GM18858 (cell line): Measurements from ENCODE around the gene THUMPD1.
"Not testable (repeated sequence)": the region's sequence is repeated elsewhere in the genome, so short reads cannot be mapped to it uniquely, and the experiment has no call there.

Experiments used
- ATAC-seq: cut with Tn5 transposase; IDR thresholded peaks from one replicate; pipeline ENCODE4 v1.9.1; 2021; ENCODE audit not compliant: unreplicated experiment

The THUMPD1 gene, protein sequence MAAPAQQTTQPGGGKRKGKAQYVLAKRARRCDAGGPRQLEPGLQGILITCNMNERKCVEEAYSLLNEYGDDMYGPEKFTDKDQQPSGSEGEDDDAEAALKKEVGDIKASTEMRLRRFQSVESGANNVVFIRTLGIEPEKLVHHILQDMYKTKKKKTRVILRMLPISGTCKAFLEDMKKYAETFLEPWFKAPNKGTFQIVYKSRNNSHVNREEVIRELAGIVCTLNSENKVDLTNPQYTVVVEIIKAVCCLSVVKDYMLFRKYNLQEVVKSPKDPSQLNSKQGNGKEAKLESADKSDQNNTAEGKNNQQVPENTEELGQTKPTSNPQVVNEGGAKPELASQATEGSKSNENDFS

GRCh38 chr16:20741554-20742285, at the start of gene THUMPD1:
THUMPD1 (minus strand) TSS chr16:20741818; CDS start chr16:20741739, 79 bp downstream.
- ATAC-seq: peak; percentile 66

GRCh38 chr16:20789130-20789529, 47.5 kb upstream of the THUMPD1 start:
- no peak for ATAC-seq

- ATAC-seq: no peak
Measured at GRCh38 chr16:20784204-20784603, 42.6 kb upstream of the THUMPD1 start.

GRCh38 chr16:20782470-20782869, 40.9 kb upstream of the THUMPD1 start:
- no peak for ATAC-seq

- ATAC-seq: no peak
Measured at GRCh38 chr16:20781697-20782096, 40.1 kb upstream of the THUMPD1 start.

DNA sequence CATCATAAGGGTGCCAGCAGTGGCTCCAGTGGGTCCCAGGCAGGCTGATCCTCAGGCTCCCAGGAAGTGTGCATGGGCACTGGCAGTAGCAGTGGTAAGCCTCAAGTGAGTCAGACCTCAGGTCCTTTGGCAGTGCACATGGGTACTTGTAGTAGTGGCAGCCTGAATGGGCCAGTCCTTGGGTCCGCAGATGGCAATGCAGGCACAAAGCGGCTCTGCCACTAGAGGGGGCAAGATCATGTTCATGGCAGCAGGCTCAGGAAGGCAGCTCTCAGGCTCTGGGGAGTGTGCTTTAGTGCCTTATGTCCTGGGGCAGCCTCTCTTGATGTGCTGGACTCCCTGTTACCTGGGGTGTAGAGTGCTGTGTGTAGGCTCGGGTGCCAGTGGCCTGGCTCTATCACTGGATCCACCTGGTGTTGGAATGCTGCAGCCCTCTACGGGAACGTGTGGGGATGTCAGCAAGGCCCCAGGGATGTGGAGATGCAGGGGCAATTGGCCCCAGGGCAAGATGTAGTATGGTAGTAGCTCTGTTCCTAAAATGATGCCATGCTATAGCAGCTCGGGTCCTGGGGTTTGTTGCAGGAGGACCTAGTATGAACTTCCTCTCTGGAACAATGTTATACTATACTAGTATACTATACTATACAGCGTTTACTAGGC, 33.2 kb upstream of the THUMPD1 start:
- no peak for ATAC-seq

- ATAC-seq: no peak
Measured at GRCh38 chr16:20773679-20774078, 32.1 kb upstream of the THUMPD1 start.

GRCh38 chr16:20768818-20769217, 27.2 kb upstream of the THUMPD1 start:
- ATAC-seq: no peak

DNA sequence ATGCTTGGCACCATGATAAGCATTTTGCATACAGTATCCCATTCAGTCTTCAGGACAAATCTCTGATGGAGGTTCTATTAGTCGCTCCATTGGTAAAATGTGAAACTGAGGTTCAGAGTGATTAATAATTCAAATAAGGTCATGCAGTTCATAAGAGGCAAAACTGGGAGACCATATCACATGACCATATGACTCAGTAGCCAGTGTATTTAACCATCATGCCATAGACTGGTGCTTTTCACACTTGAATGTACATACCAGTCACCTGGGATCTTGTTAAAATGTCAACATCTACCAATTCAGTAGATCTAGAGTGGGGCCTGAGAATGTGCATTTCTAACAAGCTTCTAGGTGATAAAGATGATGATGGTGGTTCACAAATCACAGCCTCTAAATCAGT, 26.5 kb upstream of the THUMPD1 start:
- ATAC-seq: no peak

DNA sequence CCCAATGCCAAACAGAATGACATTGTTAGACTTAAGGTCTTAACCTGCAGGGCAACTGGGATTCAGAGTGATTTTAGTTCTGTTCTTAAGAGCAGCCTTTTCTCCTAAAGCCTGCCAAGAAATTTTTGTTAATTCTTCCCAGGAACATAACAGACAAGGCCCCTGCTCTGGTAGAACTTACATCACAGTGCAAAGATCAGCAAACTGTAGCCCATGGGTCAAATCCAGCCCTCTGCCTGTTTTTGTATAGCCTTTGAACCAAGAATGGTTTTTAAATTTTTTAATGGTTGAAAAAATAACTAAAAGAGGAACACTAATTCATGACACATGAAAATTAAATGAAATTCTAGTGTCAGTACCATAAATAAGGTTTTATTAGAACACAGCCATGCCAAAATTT, 26.0 kb upstream of the THUMPD1 start:
- no peak for ATAC-seq

GRCh38 chr16:20766294-20766693, 24.7 kb upstream of the THUMPD1 start:
- no peak for ATAC-seq

DNA sequence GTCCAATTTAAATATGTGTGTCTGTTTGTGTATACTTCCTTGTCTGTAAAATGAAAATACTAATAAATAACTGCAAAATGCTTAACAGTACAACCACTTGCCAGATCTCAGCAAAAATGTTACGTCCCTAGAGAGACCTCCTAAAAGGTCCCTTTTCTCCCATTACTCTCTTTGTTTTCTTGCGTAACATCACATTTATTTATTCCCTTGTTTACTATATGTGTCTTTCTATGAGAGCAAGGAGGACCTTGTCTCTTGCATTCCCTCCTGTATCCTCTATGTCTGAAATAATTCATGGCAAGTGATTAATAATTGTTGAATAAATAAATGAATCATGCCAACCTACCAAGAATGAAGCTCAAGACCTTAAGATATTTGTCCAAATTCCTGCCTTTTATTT, 24.1 kb upstream of the THUMPD1 start:
- no peak for ATAC-seq

DNA sequence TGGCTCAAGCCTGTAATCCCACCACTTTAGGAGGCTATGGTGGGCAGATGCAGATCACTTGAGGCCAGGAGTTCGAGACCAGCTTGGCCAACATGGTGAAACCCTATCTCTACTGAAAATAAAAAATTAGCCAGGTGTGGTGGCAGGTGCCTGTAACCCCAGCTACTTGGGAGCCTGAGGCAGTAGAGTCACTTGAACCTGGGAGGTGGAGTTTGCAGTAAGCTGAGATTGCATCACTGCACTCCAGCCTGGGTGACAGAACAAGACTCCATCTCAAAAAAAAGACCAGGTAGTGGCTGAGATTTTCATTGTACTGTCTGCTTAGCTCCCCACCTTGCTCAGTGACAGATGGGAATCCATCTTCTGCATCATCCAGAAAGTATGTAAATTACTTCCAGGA, 22.8 kb upstream of the THUMPD1 start:
- not testable (repeated sequence) for ATAC-seq

DNA sequence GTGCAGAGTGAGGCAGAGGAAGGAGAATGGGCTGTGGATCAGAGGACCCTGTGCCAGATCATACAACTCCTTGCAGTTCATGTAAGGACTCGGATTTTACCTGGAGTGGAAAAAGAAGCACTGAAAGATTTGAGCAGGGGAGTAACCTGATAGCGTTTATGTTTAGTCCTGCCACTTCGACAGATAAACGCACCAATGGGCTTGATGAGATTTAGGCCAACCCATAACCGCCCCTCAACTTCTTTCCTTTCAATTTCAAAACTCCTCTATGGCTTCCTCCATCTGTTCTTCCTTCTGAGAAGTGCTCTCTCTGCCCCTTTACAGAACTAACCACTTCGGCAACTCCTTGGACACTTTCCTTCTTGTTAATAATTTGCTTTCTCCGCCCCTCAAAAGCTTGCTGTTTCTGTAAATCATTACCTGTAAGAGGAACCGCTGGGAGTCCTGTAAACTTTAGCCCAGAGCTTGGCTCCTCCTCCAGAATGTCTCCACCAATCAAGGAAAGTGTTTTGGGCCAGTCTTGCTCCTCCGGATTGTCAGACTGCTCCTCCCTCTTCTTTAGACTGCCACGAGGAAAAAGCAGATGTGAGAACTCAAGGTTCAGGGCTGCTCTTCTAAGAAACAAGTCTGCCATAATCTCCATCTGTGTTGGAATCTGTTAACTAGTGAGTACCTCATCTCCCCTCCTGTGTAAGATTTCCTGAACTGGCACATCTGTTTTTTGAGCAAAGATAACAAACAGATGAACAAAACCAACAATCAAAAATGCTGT, 22.0 kb upstream of the THUMPD1 start, which contains the start of gene ACSM3:
Gene ACSM3, plus strand, starts transcription at position 554 of the 772 bp plus-strand sequence. CDS start 6,021 bp downstream, outside the sequence.
- ATAC-seq: peak; percentile 90

DNA sequence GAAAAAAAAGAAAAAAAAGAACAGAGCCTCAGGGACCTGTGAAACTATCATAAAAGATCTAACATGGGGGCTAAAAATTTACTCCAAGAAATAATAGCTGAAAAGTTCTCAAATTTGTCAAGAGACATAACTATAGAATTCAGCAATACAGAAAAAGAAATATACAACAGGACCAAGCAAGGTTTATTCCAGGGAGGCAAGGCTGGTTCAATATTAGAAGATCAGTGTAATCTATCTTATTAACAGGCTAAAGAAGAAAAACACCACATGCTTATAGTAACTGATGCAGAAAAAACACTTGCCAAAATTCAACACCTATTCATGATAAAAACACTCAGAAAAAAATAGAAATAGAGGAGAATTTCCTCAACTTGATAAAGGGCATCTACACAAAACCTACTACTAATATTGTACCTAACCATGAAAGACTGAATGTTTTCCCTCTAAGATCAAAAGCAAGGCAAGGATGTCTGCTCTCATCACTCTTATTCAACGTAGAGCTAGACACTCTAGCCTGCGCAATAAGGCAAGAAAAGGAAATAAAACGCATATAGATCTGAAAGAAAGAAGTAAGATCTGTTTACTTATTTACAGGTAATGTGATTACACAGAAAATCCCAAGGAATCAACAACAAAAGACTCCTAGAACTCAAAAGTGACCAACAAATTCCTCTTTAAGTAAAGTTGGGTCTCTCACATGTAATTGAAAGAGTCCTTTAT, 20.9 kb upstream of the THUMPD1 start:
- ATAC-seq: no peak

DNA sequence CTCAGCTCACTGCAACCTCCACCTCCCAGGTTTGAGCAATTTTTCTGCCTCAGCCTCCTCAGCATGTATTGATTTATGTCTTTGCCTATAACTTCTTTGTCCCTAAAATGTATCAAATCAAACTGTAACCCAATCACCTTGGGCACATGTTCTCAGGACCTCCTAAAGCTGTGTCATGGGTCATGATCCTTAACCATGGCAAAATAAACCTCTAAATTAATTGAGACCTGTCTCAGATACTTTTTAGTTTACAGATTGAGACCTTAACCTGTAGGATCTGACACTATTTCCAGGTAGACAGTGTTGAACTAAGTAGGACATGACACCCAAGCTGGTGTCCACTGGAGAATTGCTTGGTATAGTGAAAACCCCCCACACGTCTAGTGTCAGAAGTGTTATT, 19.6 kb upstream of the THUMPD1 start:
- ATAC-seq: no peak

GRCh38 chr16:20760346-20760745, 18.7 kb upstream of the THUMPD1 start:
- no peak for ATAC-seq

DNA sequence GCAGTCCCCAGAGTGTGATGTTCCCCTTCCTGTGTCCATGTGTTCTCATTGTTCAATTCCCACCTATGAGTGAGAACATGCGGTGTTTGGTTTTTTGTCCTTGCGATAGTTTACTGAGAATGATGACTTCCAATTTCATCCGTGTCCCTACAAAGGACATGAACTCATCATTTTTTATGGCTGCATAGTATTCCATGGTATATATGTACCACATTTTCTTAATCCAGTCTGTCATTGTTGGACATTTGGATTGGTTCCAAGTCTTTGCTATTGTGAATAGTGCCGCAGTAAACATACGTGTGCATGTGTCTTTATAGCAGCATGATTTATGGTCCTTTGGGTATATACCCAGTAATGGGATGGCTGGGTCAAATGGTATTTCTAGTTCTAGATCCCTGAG, 14.2 kb upstream of the THUMPD1 start:
- not testable (repeated sequence) for ATAC-seq

DNA sequence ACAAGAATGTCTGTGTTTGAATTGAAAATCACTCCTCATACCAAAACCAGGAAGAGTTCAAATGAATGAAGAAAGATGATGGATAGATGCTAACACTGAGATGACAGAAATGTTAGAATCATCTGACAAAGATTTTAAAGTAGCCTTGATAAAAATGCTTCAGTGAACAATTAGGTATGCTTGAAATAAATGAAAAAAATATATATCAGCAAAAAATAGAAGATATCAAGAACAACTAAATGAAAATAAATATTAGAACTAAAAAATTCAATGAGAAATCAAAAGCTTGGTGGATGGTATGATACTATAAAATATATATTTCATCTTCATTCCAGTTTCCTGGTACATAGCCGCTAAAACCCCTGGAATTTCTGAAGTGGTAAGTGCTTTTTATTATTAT, 13.6 kb upstream of the THUMPD1 start:
- ATAC-seq: no peak

DNA sequence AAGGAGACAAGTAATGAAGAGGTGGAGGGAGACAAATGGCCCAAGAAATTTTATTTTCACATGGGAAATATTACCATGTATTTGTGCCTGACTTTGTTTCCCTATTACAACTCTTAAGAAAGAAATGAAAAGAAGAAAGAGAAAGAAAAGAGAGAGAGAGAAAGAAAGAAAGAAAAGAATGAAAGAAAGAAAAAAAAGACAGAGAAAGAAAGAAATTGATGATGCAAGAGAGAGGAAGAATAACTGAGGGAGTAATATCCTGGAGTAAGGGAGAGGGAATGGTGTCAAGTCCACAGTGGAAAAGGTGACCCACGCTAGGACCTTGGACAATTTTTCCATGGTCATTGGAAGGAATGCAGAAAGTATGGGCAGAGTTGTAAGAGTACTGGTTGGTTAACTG, 12.1 kb upstream of the THUMPD1 start:
- no peak for ATAC-seq
